Measurements from ENCODE around the gene PRF1. TPM values are rescaled to one million over a fixed set of nuclear protein-coding genes. Genes with fewer than 3 reads are reported as not detected.
"Not testable (repeated sequence)": the region's sequence is repeated elsewhere in the genome, so short reads cannot be mapped to it uniquely, and the experiment has no call there.

The PRF1 gene
- 100 to 1,000 TPM in 1 of 2 experiments, 10 to 100 TPM in 1; 99.9 to 116 TPM for total RNA-seq

GRCh38 chr10:70602665-70603448 lies at the start of gene PRF1:
PRF1 (minus strand) TSS chr10:70602741; CDS start chr10:70600902, 1,839 bp downstream.
- POLR2A ChIA-PET, result no interaction called here
- Mint-ChIP-seq H3K9me3 (peaks cover 4% of the 10 kb centered on the region), H3K27ac (peak within 1 kb of the TSS; percentile 98), H3K36me3 (ENCODE audit: low read depth) (peaks cover 27% of the 10 kb centered on the region), H3K27me3 (no peaks in the 10 kb centered on the region), H3K4me3 (peak within 1 kb of the TSS; percentile 99), H3K4me1 (peaks cover 41% of the 10 kb centered on the region)
- CTCF ChIA-PET, result interaction anchor here (0.7 to 2.4 kb wide), 3 partner anchors 9 to 42 kb away, joined by 3 to 9 read pairs (median 4); no protein-coding TSS in a partner anchor
- peak; percentile 89 for DNase-seq

- H3K27me3 Mint-ChIP-seq, result no peaks in the 10 kb centered on the region
- H3K4me1 Mint-ChIP-seq, result peaks cover 5% of the 10 kb centered on the region
- H3K9me3 Mint-ChIP-seq, result peaks cover 42% of the 10 kb centered on the region
- peaks cover 6% of the 10 kb centered on the region for H3K36me3 Mint-ChIP-seq (ENCODE audit: low read depth)
- no peak for DNase-seq
- no peak overlapping the region for H3K4me3 Mint-ChIP-seq
- ChIA-PET CTCF (no interaction called here), POLR2A (no interaction called here)
- H3K27ac Mint-ChIP-seq, result no peak overlapping the region
These were observed 49.1 kb upstream of the PRF1 start for GRCh38 chr10:70651661-70652060.

- Mint-ChIP-seq H3K4me1 (no peaks in the 10 kb centered on the region), H3K27me3 (no peaks in the 10 kb centered on the region), H3K27ac (no peak overlapping the region), H3K36me3 (ENCODE audit: low read depth) (peaks cover 6% of the 10 kb centered on the region), H3K9me3 (peaks cover 42% of the 10 kb centered on the region), H3K4me3 (no peak overlapping the region)
- no peak for DNase-seq
- ChIA-PET CTCF (no interaction called here), POLR2A (no interaction called here)
These were observed 48.2 kb upstream of the PRF1 start for GRCh38 chr10:70650718-70651117.

- H3K27me3 Mint-ChIP-seq, result no peaks in the 10 kb centered on the region
- no peaks in the 10 kb centered on the region for H3K4me1 Mint-ChIP-seq
- no peak for DNase-seq
- H3K9me3 Mint-ChIP-seq, result peaks cover 42% of the 10 kb centered on the region
- ChIA-PET POLR2A (no interaction called here), CTCF (no interaction called here)
- no peak overlapping the region for H3K4me3 Mint-ChIP-seq
- peaks cover 6% of the 10 kb centered on the region for H3K36me3 Mint-ChIP-seq (ENCODE audit: low read depth)
- no peak overlapping the region for H3K27ac Mint-ChIP-seq
These were observed 47.6 kb upstream of the PRF1 start for GRCh38 chr10:70650104-70650503.

GRCh38 chr10:70649526-70649925 lies 47.0 kb upstream of the PRF1 start:
- Mint-ChIP-seq H3K27me3 (no peaks in the 10 kb centered on the region), H3K9me3 (peaks cover 42% of the 10 kb centered on the region), H3K4me3 (no peak overlapping the region), H3K4me1 (no peaks in the 10 kb centered on the region), H3K27ac (no peak overlapping the region), H3K36me3 (ENCODE audit: low read depth) (peaks cover 6% of the 10 kb centered on the region)
- DNase-seq, result no peak
- POLR2A ChIA-PET, result no interaction called here
- CTCF ChIA-PET, result no interaction called here

GRCh38 chr10:70648427-70648826 lies 45.9 kb upstream of the PRF1 start:
- peaks cover 6% of the 10 kb centered on the region for H3K36me3 Mint-ChIP-seq (ENCODE audit: low read depth)
- no peak overlapping the region for H3K27ac Mint-ChIP-seq
- DNase-seq, result no peak
- H3K4me1 Mint-ChIP-seq, result no peaks in the 10 kb centered on the region
- no peak overlapping the region for H3K4me3 Mint-ChIP-seq
- POLR2A ChIA-PET, result no interaction called here
- CTCF ChIA-PET, result interaction anchor here (1.2 kb wide), 1 partner anchor 198 kb away, joined by 3 read pairs; no protein-coding TSS in a partner anchor
- peaks cover 42% of the 10 kb centered on the region for H3K9me3 Mint-ChIP-seq
- H3K27me3 Mint-ChIP-seq, result peaks cover 5% of the 10 kb centered on the region

- no peaks in the 10 kb centered on the region for H3K4me1 Mint-ChIP-seq
- CTCF ChIA-PET, result no interaction called here
- H3K27me3 Mint-ChIP-seq, result peaks cover 13% of the 10 kb centered on the region
- no peak overlapping the region for H3K27ac Mint-ChIP-seq
- peaks cover 6% of the 10 kb centered on the region for H3K36me3 Mint-ChIP-seq (ENCODE audit: low read depth)
- no peak overlapping the region for H3K4me3 Mint-ChIP-seq
- peaks cover 34% of the 10 kb centered on the region for H3K9me3 Mint-ChIP-seq
- POLR2A ChIA-PET, result no interaction called here
- no peak for DNase-seq
These were observed 44.5 kb upstream of the PRF1 start for GRCh38 chr10:70647086-70647485.

GRCh38 chr10:70644959-70645358 lies 42.4 kb upstream of the PRF1 start:
- DNase-seq; H3K4me3 Mint-ChIP-seq; H3K4me1 Mint-ChIP-seq; H3K36me3 Mint-ChIP-seq (ENCODE audit: low read depth); H3K27ac Mint-ChIP-seq; POLR2A ChIA-PET: not testable (repeated sequence)
- CTCF ChIA-PET, result interaction anchor here (0.9 to 1.2 kb wide), 3 partner anchors 11 to 86 kb away, joined by 3 to 4 read pairs (median 3); no protein-coding TSS in a partner anchor
- H3K9me3 Mint-ChIP-seq, result peaks cover 17% of the 10 kb centered on the region
- peaks cover 21% of the 10 kb centered on the region for H3K27me3 Mint-ChIP-seq

GRCh38 chr10:70643272-70643671 lies 40.7 kb upstream of the PRF1 start:
- H3K4me1 Mint-ChIP-seq; H3K27ac Mint-ChIP-seq; DNase-seq; H3K36me3 Mint-ChIP-seq (ENCODE audit: low read depth); H3K9me3 Mint-ChIP-seq; POLR2A ChIA-PET; H3K4me3 Mint-ChIP-seq; CTCF ChIA-PET: not testable (repeated sequence)
- H3K27me3 Mint-ChIP-seq, result peaks cover 25% of the 10 kb centered on the region

- H3K4me1 Mint-ChIP-seq; H3K4me3 Mint-ChIP-seq; H3K9me3 Mint-ChIP-seq; DNase-seq; POLR2A ChIA-PET; H3K36me3 Mint-ChIP-seq (ENCODE audit: low read depth); H3K27ac Mint-ChIP-seq: not testable (repeated sequence)
- H3K27me3 Mint-ChIP-seq, result peaks cover 25% of the 10 kb centered on the region
- CTCF ChIA-PET, result interaction anchor here (0.6 kb wide), 1 partner anchor 191 kb away, joined by 3 read pairs; no protein-coding TSS in a partner anchor
These were observed 37.3 kb upstream of the PRF1 start for GRCh38 chr10:70639640-70640383.

- H3K36me3 Mint-ChIP-seq (ENCODE audit: low read depth), result not testable (repeated sequence)
These were observed 32.0 kb upstream of the PRF1 start for GRCh38 chr10:70634515-70634914.

GRCh38 chr10:70634011-70634410 lies 31.5 kb upstream of the PRF1 start:
- POLR2A ChIA-PET, result no interaction called here
- Mint-ChIP-seq H3K4me3 (no peak overlapping the region), H3K27me3 (peaks cover 13% of the 10 kb centered on the region), H3K9me3 (peaks cover 2% of the 10 kb centered on the region), H3K4me1 (no peaks in the 10 kb centered on the region), H3K27ac (no peak overlapping the region), H3K36me3 (ENCODE audit: low read depth) (no peaks in the 10 kb centered on the region)
- CTCF ChIA-PET, result no interaction called here
- DNase-seq, result no peak

More at GRCh38 chr10:70634515-70634914, 32.0 kb upstream of the PRF1 start:
- Mint-ChIP-seq H3K27ac (peak overlapping the region; percentile 66), H3K27me3 (peaks cover 15% of the 10 kb centered on the region)
- POLR2A ChIA-PET, CTCF ChIA-PET, H3K4me3 Mint-ChIP-seq, DNase-seq, H3K4me1 Mint-ChIP-seq, H3K9me3 Mint-ChIP-seq: not testable (repeated sequence)

- not testable (repeated sequence) for H3K36me3 Mint-ChIP-seq (ENCODE audit: low read depth); H3K27ac Mint-ChIP-seq; H3K9me3 Mint-ChIP-seq; H3K4me3 Mint-ChIP-seq; DNase-seq; H3K4me1 Mint-ChIP-seq
- CTCF ChIA-PET, result interaction anchor here (0.6 kb wide), 1 partner anchor 79 kb away, joined by 3 read pairs; no protein-coding TSS in a partner anchor
- POLR2A ChIA-PET, result interaction anchor here (0.6 kb wide), 1 partner anchor 35 kb away, joined by 9 read pairs; no protein-coding TSS in a partner anchor
- H3K27me3 Mint-ChIP-seq, result peaks cover 20% of the 10 kb centered on the region
These were observed 29.2 kb upstream of the PRF1 start for GRCh38 chr10:70631735-70632134.

All from activated CD4-positive, alpha-beta T cell treated with anti-CD3 and anti-CD28 coated beads, Interleukin-2, amount 10 ng/mL, durations not matched to agents 7 days and 5 days (primary cell).